ENCODE measurements around the gene BCAS3. TPM values are rescaled to one million over a fixed set of nuclear protein-coding genes. Genes with fewer than 3 reads are reported as not detected.

Gene BCAS3
- total RNA-seq, 1 donor from 2014 or later: 35.7 TPM

GRCh38 chr17:61414141-61414935 is 736.7 kb downstream of the BCAS3 start:
- no peak for TF ChIP-seq CTCF (IDR thresholded peaks at IDR 0.05)
- no peaks in the 10 kb centered on the region for H3K36me3 Mint-ChIP-seq (ENCODE audit: unreplicated experiment)
- H3K27ac Mint-ChIP-seq (ENCODE audit: unreplicated experiment): no peak overlapping the region
- no peaks in the 10 kb centered on the region for H3K9me3 Mint-ChIP-seq (ENCODE audit: unreplicated experiment)
- H3K4me3 Mint-ChIP-seq (ENCODE audit: unreplicated experiment): no peak overlapping the region
- H3K27me3 Mint-ChIP-seq (ENCODE audit: unreplicated experiment): peaks cover 6% of the 10 kb centered on the region
- peak; percentile 76 for DNase-seq (ENCODE audit: extremely low spot score, unreplicated experiment)
- H3K4me1 Mint-ChIP-seq (ENCODE audit: unreplicated experiment): peaks cover 28% of the 10 kb centered on the region

GRCh38 chr17:61414936-61415251 is 737.2 kb downstream of the BCAS3 start:
- DNase-seq (ENCODE audit: extremely low spot score, unreplicated experiment): peak; percentile 69
- no peak for TF ChIP-seq CTCF (IDR thresholded peaks at IDR 0.05)
- H3K4me3 Mint-ChIP-seq (ENCODE audit: unreplicated experiment): no peak overlapping the region
- H3K9me3 Mint-ChIP-seq (ENCODE audit: unreplicated experiment): no peaks in the 10 kb centered on the region
- peaks cover 28% of the 10 kb centered on the region for H3K4me1 Mint-ChIP-seq (ENCODE audit: unreplicated experiment)
- H3K27ac Mint-ChIP-seq (ENCODE audit: unreplicated experiment): no peak overlapping the region
- peaks cover 7% of the 10 kb centered on the region for H3K27me3 Mint-ChIP-seq (ENCODE audit: unreplicated experiment)
- H3K36me3 Mint-ChIP-seq (ENCODE audit: unreplicated experiment): no peaks in the 10 kb centered on the region

GRCh38 chr17:61415374-61416210 is 737.9 kb downstream of the BCAS3 start:
- peaks cover 12% of the 10 kb centered on the region for H3K27me3 Mint-ChIP-seq (ENCODE audit: unreplicated experiment)
- no peaks in the 10 kb centered on the region for H3K36me3 Mint-ChIP-seq (ENCODE audit: unreplicated experiment)
- no peaks in the 10 kb centered on the region for H3K9me3 Mint-ChIP-seq (ENCODE audit: unreplicated experiment)
- no peak for TF ChIP-seq CTCF (IDR thresholded peaks at IDR 0.05)
- H3K4me3 Mint-ChIP-seq (ENCODE audit: unreplicated experiment): no peak overlapping the region
- peaks cover 22% of the 10 kb centered on the region for H3K4me1 Mint-ChIP-seq (ENCODE audit: unreplicated experiment)
- peak overlapping the region; percentile 34 for H3K27ac Mint-ChIP-seq (ENCODE audit: unreplicated experiment)
- peak; percentile 64 for DNase-seq (ENCODE audit: extremely low spot score, unreplicated experiment)

- no peak for TF ChIP-seq CTCF (IDR thresholded peaks at IDR 0.05)
- Mint-ChIP-seq H3K36me3 (ENCODE audit: unreplicated experiment) (no peaks in the 10 kb centered on the region), H3K4me3 (ENCODE audit: unreplicated experiment) (no peak overlapping the region), H3K27ac (ENCODE audit: unreplicated experiment) (peak overlapping the region; percentile 34), H3K4me1 (ENCODE audit: unreplicated experiment) (peaks cover 21% of the 10 kb centered on the region), H3K9me3 (ENCODE audit: unreplicated experiment) (no peaks in the 10 kb centered on the region), H3K27me3 (ENCODE audit: unreplicated experiment) (peaks cover 14% of the 10 kb centered on the region)
- no peak for DNase-seq (ENCODE audit: extremely low spot score, unreplicated experiment)
Observed at GRCh38 chr17:61416211-61416539, 738.5 kb downstream of the BCAS3 start.
